Measurements from ENCODE around the gene SHLD1. TPM values are rescaled to one million over a fixed set of nuclear protein-coding genes. Genes with fewer than 3 reads are reported as not detected.

SHLD1 gene
- total RNA-seq, 1 experiment from 2014 or later = 5.9 TPM

DNA sequence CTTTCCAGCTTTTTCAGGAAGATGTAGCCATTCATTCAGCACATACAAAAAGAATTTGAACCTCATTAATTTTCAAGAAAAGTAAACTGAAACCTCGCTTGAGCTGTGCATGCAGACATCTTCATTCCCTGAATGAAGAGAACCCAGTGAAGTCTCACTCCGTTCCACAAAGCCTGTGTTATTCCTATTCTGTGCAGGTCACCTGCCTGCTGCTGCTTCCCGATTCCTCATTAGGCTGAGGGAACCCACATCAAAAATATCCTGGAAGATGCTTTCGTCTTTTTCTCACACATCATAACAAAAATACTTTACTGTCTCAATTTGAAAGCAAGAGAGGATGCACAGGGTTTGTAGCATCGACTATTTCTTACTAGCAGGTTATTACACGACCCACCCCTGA, 160.0 kb downstream of the SHLD1 start:
- no peak overlapping the region for H2AFZ ChIP-seq
- BruUV-seq (replicated peaks) = no TSS peak
- H3K9me3 ChIP-seq (ENCODE audit: insufficient read depth, low read depth) = no peaks in the 10 kb centered on the region
- no peak for DNase-seq
- H3K79me2 ChIP-seq (ENCODE audit: low read depth) = no peaks in the 10 kb centered on the region
- CTCF ChIA-PET = no interaction called here
- no peak for TF ChIP-seq EZH2 (IDR thresholded peaks at IDR 0.05; ENCODE audit: low read depth)
- TF ChIP-seq, protein P1, sequence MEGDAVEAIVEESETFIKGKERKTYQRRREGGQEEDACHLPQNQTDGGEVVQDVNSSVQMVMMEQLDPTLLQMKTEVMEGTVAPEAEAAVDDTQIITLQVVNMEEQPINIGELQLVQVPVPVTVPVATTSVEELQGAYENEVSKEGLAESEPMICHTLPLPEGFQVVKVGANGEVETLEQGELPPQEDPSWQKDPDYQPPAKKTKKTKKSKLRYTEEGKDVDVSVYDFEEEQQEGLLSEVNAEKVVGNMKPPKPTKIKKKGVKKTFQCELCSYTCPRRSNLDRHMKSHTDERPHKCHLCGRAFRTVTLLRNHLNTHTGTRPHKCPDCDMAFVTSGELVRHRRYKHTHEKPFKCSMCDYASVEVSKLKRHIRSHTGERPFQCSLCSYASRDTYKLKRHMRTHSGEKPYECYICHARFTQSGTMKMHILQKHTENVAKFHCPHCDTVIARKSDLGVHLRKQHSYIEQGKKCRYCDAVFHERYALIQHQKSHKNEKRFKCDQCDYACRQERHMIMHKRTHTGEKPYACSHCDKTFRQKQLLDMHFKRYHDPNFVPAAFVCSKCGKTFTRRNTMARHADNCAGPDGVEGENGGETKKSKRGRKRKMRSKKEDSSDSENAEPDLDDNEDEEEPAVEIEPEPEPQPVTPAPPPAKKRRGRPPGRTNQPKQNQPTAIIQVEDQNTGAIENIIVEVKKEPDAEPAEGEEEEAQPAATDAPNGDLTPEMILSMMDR (conservative IDR thresholded peaks at IDR 0.05) = no peak
- no peaks in the 10 kb centered on the region for H3K9me2 ChIP-seq (ENCODE audit: insufficient read depth)
- H3K27ac ChIP-seq = no peak overlapping the region
- no peaks in the 10 kb centered on the region for H3F3A ChIP-seq (ENCODE audit: insufficient read depth, low read depth)
- H3K4me2 ChIP-seq = no peak overlapping the region
- peaks cover 90% of the 10 kb centered on the region for H3K27me3 ChIP-seq (ENCODE audit: insufficient read depth, low read depth)
- H3K4me3 ChIP-seq = no peak overlapping the region
- no peaks in the 10 kb centered on the region for H3K36me3 ChIP-seq (ENCODE audit: low read depth)
- no peaks in the 10 kb centered on the region for H3K4me1 ChIP-seq (replicated peaks; ENCODE audit: insufficient read depth)
- intact Hi-C loops (cut with micrococcal nuclease; ENCODE audit: unreplicated experiment) = no loop called here
- POLR2A ChIA-PET (ENCODE audit: unreplicated experiment) = no interaction called here
- H4K20me1 ChIP-seq (ENCODE audit: insufficient read depth) = no peaks in the 10 kb centered on the region; the same call in 1 of the 2 replicates

DNA sequence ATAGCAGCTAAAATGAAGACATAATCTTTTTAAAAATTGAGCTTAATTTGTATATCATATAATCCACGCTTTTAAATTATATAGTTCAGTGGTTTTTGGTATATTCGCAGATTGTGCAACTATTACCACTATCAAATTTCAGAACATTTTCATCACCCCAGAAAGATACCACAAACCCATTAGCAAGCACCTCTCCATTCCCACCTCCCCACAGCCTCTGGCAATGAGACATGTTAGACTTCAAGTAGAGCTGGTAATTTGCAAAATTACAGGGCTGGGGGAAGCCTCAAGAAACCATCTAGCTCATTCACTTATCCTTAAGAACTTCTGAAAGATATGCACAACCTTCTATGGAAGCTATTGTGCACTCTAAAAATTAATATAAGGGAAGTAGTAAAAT, 163.0 kb downstream of the SHLD1 start:
- Histone ChIP-seq H3K9me2 (ENCODE audit: insufficient read depth) (no peaks in the 10 kb centered on the region), H3K36me3 (ENCODE audit: low read depth) (no peaks in the 10 kb centered on the region), H3K27ac (no peak overlapping the region), H3K4me3 (no peak overlapping the region), H3K9me3 (ENCODE audit: insufficient read depth, low read depth) (no peaks in the 10 kb centered on the region), H3K4me2 (no peak overlapping the region), H4K20me1 (ENCODE audit: insufficient read depth) (no peaks in the 10 kb centered on the region), H3K4me1 (replicated peaks; ENCODE audit: insufficient read depth) (no peaks in the 10 kb centered on the region), H3K27me3 (ENCODE audit: insufficient read depth, low read depth) (peaks cover 65% of the 10 kb centered on the region), H2AFZ (no peak overlapping the region), H3F3A (ENCODE audit: insufficient read depth, low read depth) (no peaks in the 10 kb centered on the region), H3K79me2 (ENCODE audit: low read depth) (no peaks in the 10 kb centered on the region)
- BruUV-seq (replicated peaks) = no TSS peak
- ChIA-PET CTCF (no interaction called here), POLR2A (ENCODE audit: unreplicated experiment) (no interaction called here)
- TF ChIP-seq, protein P1 (conservative IDR thresholded peaks at IDR 0.05) = no peak
- no peak for TF ChIP-seq EZH2 (IDR thresholded peaks at IDR 0.05; ENCODE audit: low read depth)
- DNase-seq = no peak
- intact Hi-C loops (cut with micrococcal nuclease; ENCODE audit: unreplicated experiment) = no loop called here

Other genes starting within 250 kb of the SHLD1 start
- gene GPCPD1, start 139.4 kb upstream of the SHLD1 start, total RNA-seq (2021) = 12.8 and 24.2 TPM in 2 replicates
- gene CHGB, start 161.1 kb downstream of the SHLD1 start, total RNA-seq (2021) = not detected in 2 replicates
- 12.2 and 16.2 TPM in 2 replicates for gene TRMT6, start 200.1 kb downstream of the SHLD1 start, total RNA-seq (2021)
- 18.2 and 22.4 TPM in 2 replicates for gene MCM8, start 200.3 kb downstream of the SHLD1 start, total RNA-seq (2021)

Measured in PC-9 (cell line).